ENCODE measurements around the gene AATK. TPM values are rescaled to one million over a fixed set of nuclear protein-coding genes. Genes with fewer than 3 reads are reported as not detected.

Gene AATK
- total and polyA plus RNA-seq, 2 experiments from 2014 or later: 1.1 to 5.0 TPM

GRCh38 chr17:81161972-81162371 lies 4.0 kb downstream of the AATK start (continued):
- TF ChIP-seq EZH2phosphoT487 (IDR thresholded peaks at IDR 0.05; ENCODE audit: unreplicated experiment): no peak

- Histone ChIP-seq H3K27ac (ENCODE audit: low read depth) (no peak overlapping the region), H4K20me1 (replicated peaks; ENCODE audit: insufficient read depth) (no peaks in the 10 kb centered on the region), H3K27me3 (ENCODE audit: insufficient read depth) (no peaks in the 10 kb centered on the region), H2AFZ (no peak overlapping the region), H3K79me2 (replicated peaks; ENCODE audit: insufficient read depth) (no peaks in the 10 kb centered on the region), H3F3A (replicated peaks; ENCODE audit: low read depth) (no peaks in the 10 kb centered on the region), H3K36me3 (ENCODE audit: insufficient read depth) (no peaks in the 10 kb centered on the region), H3K4me3 (no peak overlapping the region), H3K4me1 (ENCODE audit: insufficient read depth) (no peaks in the 10 kb centered on the region), H3K4me2 (no peak overlapping the region), H3K9me2 (ENCODE audit: insufficient read depth) (no peaks in the 10 kb centered on the region)
- ATAC-seq (no peak), DNase-seq (ENCODE audit: low spot score) (no peak)
- TF ChIP-seq ZNF331 (CRISPR knock-in tag; IDR thresholded peaks at IDR 0.05; ENCODE audit: low read depth): no peak
- no peak for TF ChIP-seq CREB1 (CRISPR knock-in tag; IDR thresholded peaks at IDR 0.05; ENCODE audit: low read depth)
- TF ChIP-seq NANOG (IDR thresholded peaks at IDR 0.05; ENCODE audit: borderline replicate concordance): no peak
- TF ChIP-seq JUNB (IDR thresholded peaks at IDR 0.05; ENCODE audit: unreplicated experiment): no peak
- TF ChIP-seq CTCF (conservative IDR thresholded peaks at IDR 0.05; ENCODE audit: low read depth in 2 of 2): no peak
- no peak for TF ChIP-seq ZNF462 (CRISPR knock-in tag; IDR thresholded peaks at IDR 0.05)
- TF ChIP-seq STAT1 (IDR thresholded peaks at IDR 0.05; ENCODE audit: unreplicated experiment): no peak
- TF ChIP-seq POLR2AphosphoS5 (IDR thresholded peaks at IDR 0.05; ENCODE audit: low read depth): no peak
- TF ChIP-seq ZNF114 (CRISPR knock-in tag; IDR thresholded peaks at IDR 0.05): no peak
- Mint-ChIP-seq H3K9me3 (no peaks in the 10 kb centered on the region), H3K4me1 (no peaks in the 10 kb centered on the region), H3K4me3 (no peak overlapping the region), H3K36me3 (ENCODE audit: low read depth) (no peaks in the 10 kb centered on the region), H3K27ac (no peak overlapping the region), H3K27me3 (ENCODE audit: insufficient read depth, low read depth, poor library complexity) (peaks cover 3% of the 10 kb centered on the region)
These were observed 4.5 kb downstream of the AATK start for GRCh38 chr17:81161536-81161935.

Measured in GM23338 (cell line).